Endodermal cell (in vitro differentiated cells): ENCODE data around the gene KICS2. TPM values are rescaled to one million over a fixed set of nuclear protein-coding genes. Genes with fewer than 3 reads are reported as not detected.

ENCODE experiments used
- DNase-seq: peaks from one replicate; pipeline ENCODE4 v3.0.0-alpha.2; 2017
- H3K27ac ChIP-seq: 2 replicates; pipeline ENCODE4 v1.5.1; 2013; ENCODE audit warnings: mild to moderate bottlenecking, low read depth, low read length, moderate library complexity
- H3K27me3 ChIP-seq: 2 replicates; pipeline ENCODE4 v1.6.1; 2013; ENCODE audit warnings: mild to moderate bottlenecking, low read length, moderate library complexity; ENCODE audit not compliant: insufficient read depth, control insufficient read depth, poor library complexity, severe bottlenecking
- H3K36me3 ChIP-seq: 2 replicates; pipeline ENCODE4 v1.7.0; 2013; ENCODE audit warnings: mild to moderate bottlenecking, low read length, moderate library complexity; ENCODE audit not compliant: control insufficient read depth, insufficient read depth
- H3K4me1 ChIP-seq: one replicate; pipeline ENCODE4 v1.7.0; 2013; ENCODE audit warnings: low read length; ENCODE audit not compliant: control insufficient read depth, insufficient read depth
- H3K4me3 ChIP-seq: 2 replicates; pipeline ENCODE4 v1.5.1; 2013; ENCODE audit warnings: mild to moderate bottlenecking, low read length, moderate library complexity
- H3K9ac ChIP-seq: 2 replicates; pipeline ENCODE4 v1.6.1; 2013; ENCODE audit warnings: mild to moderate bottlenecking, low read length, moderate library complexity; ENCODE audit not compliant: poor library complexity, severe bottlenecking; ENCODE audit errors: extremely low read depth
- H3K9me3 ChIP-seq: 2 replicates; pipeline ENCODE4 v1.6.1; 2013; ENCODE audit warnings: mild to moderate bottlenecking, low read length, moderate library complexity; ENCODE audit not compliant: control insufficient read depth
- H3K27ac Mint-ChIP-seq: 2 replicates; pipeline ENCODE4 v1.8.0; 2020; ENCODE audit warnings: mixed read lengths
- H3K27me3 Mint-ChIP-seq: 2 replicates; pipeline ENCODE4 v1.8.0; 2021; ENCODE audit warnings: mild to moderate bottlenecking, mixed read lengths; ENCODE audit not compliant: insufficient read depth
- H3K36me3 Mint-ChIP-seq: 2 replicates; pipeline ENCODE4 v1.8.0; 2020; ENCODE audit warnings: low read depth, mixed read lengths
- H3K4me1 Mint-ChIP-seq: 2 replicates; pipeline ENCODE4 v1.8.0; 2020; ENCODE audit warnings: mixed read lengths
- H3K4me3 Mint-ChIP-seq: 2 replicates; pipeline ENCODE4 v1.8.0; 2020; ENCODE audit warnings: mild to moderate bottlenecking, moderate library complexity, mixed read lengths
- H3K9me3 Mint-ChIP-seq: 2 replicates; pipeline ENCODE4 v1.8.0; 2020; ENCODE audit warnings: mild to moderate bottlenecking, mixed read lengths
- WGBS, 2 experiments: methylation state at CpG; one replicate each; pipeline versions ENCODE4 v1.1.5 to v1.1.7; 2013; ENCODE audit warnings: missing lambda C conversion rate in 2 of 2, mixed read lengths in 1 of 2; ENCODE audit not compliant: insufficient coverage in 1 of 2, insufficient read length in 1 of 2; 5-methylcytosine and 5-hydroxymethylcytosine counted together
- total RNA-seq, 2 donors: library from RNA; stranded (reverse); fragmentation: NEBNext Ultra II Directional in 1 of 2; extraction: Animal tissue kit (Norgen Biotek cat#: 25700) in 1 of 2; gene quantifications; 2 replicates in 1 of 2; 3 replicates in 1 of 2; pipeline ENCODE4 v1.2.1, GENCODE V29; 2021
- TF ChIP-seq, protein P1 (sequence below): fragments of 200-600 bp; sonication (generic); conservative IDR thresholded peaks from 2 replicates; pipeline ENCODE4 v1.5.0; 2021; ENCODE audit warnings: antibody characterized with exemption, mild to moderate bottlenecking

KICS2 gene
- total RNA-seq, 2 donors from 2014 or later = 8.0 to 16.6 TPM

DNA sequence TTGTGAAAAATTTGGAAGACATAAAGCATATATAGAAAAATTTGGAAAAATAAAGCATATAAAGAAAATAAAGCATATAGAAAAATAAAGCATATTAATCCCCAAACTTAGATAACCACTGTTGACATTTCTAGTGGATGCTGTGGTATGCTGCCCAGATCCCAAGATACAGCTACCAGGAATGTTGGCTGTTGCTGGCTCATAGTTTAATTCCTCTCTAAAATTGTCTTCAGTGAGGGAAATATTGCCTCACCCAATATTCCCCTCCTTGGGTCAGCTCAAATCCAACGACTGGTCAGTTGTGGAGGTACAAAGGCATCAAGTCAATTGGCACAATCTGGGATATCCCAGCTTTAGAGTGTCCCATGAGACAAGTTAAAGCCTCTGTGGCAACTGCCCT is 10.1 kb upstream of the KICS2 start:
- Mint-ChIP-seq H3K36me3 (peaks cover 4% of the 10 kb centered on the region), H3K9me3 (peaks cover 16% of the 10 kb centered on the region), H3K27me3 (peaks cover 1% of the 10 kb centered on the region), H3K27ac (no peak overlapping the region), H3K4me3 (no peak overlapping the region), H3K4me1 (peaks cover 2% of the 10 kb centered on the region)
- TF ChIP-seq, protein P1, sequence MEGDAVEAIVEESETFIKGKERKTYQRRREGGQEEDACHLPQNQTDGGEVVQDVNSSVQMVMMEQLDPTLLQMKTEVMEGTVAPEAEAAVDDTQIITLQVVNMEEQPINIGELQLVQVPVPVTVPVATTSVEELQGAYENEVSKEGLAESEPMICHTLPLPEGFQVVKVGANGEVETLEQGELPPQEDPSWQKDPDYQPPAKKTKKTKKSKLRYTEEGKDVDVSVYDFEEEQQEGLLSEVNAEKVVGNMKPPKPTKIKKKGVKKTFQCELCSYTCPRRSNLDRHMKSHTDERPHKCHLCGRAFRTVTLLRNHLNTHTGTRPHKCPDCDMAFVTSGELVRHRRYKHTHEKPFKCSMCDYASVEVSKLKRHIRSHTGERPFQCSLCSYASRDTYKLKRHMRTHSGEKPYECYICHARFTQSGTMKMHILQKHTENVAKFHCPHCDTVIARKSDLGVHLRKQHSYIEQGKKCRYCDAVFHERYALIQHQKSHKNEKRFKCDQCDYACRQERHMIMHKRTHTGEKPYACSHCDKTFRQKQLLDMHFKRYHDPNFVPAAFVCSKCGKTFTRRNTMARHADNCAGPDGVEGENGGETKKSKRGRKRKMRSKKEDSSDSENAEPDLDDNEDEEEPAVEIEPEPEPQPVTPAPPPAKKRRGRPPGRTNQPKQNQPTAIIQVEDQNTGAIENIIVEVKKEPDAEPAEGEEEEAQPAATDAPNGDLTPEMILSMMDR = no peak
- DNase-seq = no peak
- Histone ChIP-seq H3K9me3 (no peaks in the 10 kb centered on the region), H3K27me3 (no peaks in the 10 kb centered on the region), H3K9ac (no peak overlapping the region), H3K4me3 (no peak overlapping the region), H3K27ac (no peak overlapping the region), H3K36me3 (no peaks in the 10 kb centered on the region), H3K4me1 (no peaks in the 10 kb centered on the region)
- 76% methylated on average over 1 of the region's 1 CpG; no CpG with 5 or more reads in 1 of the 2 experiments for WGBS, 2 experiments

DNA sequence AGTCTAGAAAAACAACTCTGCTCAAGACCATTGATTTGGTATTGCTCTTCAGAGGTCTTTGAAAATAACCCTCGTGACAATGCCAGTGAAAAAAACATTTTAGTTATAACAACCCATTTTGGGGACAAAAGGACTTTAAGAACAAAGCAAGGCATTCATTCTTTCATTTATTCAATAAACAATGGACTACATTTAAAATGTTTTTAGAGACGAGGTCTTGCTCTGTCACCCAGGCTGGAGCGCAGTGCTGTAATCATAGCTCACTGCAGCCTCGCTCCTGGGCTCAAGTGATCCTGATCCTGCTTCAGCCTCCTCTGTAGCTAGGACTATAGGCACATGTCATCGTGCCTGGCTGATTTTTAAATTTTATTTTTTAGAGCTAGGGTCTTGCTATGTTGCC is 7.7 kb upstream of the KICS2 start:
- H3K9me3 ChIP-seq = no peaks in the 10 kb centered on the region
- Mint-ChIP-seq H3K4me3 (no peak overlapping the region), H3K36me3 (peaks cover 4% of the 10 kb centered on the region), H3K4me1 (peaks cover 7% of the 10 kb centered on the region), H3K9me3 (peaks cover 16% of the 10 kb centered on the region), H3K27me3 (peaks cover 4% of the 10 kb centered on the region), H3K27ac (no peak overlapping the region)
- TF ChIP-seq, protein P1 = no peak
- H3K27me3 ChIP-seq = no peaks in the 10 kb centered on the region
- no peak overlapping the region for H3K27ac ChIP-seq
- H3K4me3 ChIP-seq = no peak overlapping the region
- H3K4me1 ChIP-seq = no peaks in the 10 kb centered on the region
- WGBS, 2 experiments = 93 to 96% methylated on average over 4 to 5 of the region's 5 CpGs
- DNase-seq = no peak
- H3K36me3 ChIP-seq = no peaks in the 10 kb centered on the region
- no peak overlapping the region for H3K9ac ChIP-seq

DNA sequence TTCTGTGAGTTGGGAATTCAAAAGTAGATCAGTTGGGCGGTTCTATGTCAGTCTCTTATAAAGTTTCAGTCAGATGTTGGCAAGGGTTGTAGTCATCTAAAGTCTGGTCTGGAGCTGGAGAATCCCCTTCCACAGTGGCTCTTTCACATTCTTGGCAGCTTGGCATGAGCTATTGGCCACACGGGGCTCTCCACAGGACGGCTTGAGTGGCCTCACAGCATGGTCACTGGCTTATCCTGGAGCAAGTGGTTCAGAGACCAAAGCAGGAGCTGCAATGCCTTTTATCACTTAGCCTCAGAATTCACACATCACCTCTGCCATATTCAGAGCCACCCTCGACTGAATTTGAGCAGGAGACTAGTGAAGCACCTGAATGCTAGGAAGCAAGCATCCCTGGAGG is 7.1 kb upstream of the KICS2 start:
- Mint-ChIP-seq H3K9me3 (peaks cover 16% of the 10 kb centered on the region), H3K27ac (no peak overlapping the region), H3K27me3 (peaks cover 4% of the 10 kb centered on the region), H3K4me3 (no peak overlapping the region), H3K4me1 (peaks cover 7% of the 10 kb centered on the region), H3K36me3 (peaks cover 4% of the 10 kb centered on the region)
- peak; percentile 91 for DNase-seq
- TF ChIP-seq, protein P1 = no peak
- WGBS, 2 experiments = 48 to 54% methylated on average over 3 to 4 of the region's 4 CpGs
- H3K27ac ChIP-seq = no peak overlapping the region
- H3K27me3 ChIP-seq = no peaks in the 10 kb centered on the region
- H3K36me3 ChIP-seq = no peaks in the 10 kb centered on the region
- H3K4me3 ChIP-seq = no peak overlapping the region
- no peaks in the 10 kb centered on the region for H3K4me1 ChIP-seq
- no peak overlapping the region for H3K9ac ChIP-seq
- H3K9me3 ChIP-seq = no peaks in the 10 kb centered on the region
